CD8-positive, alpha-beta memory T cell (primary cell): ENCODE measurements around the gene PACS1. TPM values are rescaled to one million over a fixed set of nuclear protein-coding genes. Genes with fewer than 3 reads are reported as not detected.

Experiments used
- CTCF ChIA-PET: fragments of 350-600 bp; sonication (Branson Sonifier 250); formaldehyde crosslinking; loops from one replicate; lab custom pipeline; 2021; ENCODE audit warnings: antibody characterized with exemption; lab: Charles Lee
- POLR2A ChIA-PET: fragments of 350-600 bp; sonication (Branson Sonifier 250); formaldehyde crosslinking; loops from one replicate; lab custom pipeline; 2021; ENCODE audit warnings: antibody characterized with exemption; lab: Charles Lee
- DNase-seq, 5 donors: peaks; one replicate each; pipeline versions ENCODE4 v3.0.0 to v3.0.0-alpha.2; 2020 to 2022; ENCODE audit warnings: mixed read lengths in 1 of 5
- H3K27ac ChIP-seq: one replicate; pipeline ENCODE4 v1.7.0; 2013; ENCODE audit warnings: low read depth, mild to moderate bottlenecking, low read length, moderate library complexity
- H3K27me3 ChIP-seq: 2 replicates; pipeline ENCODE4 v1.7.0; 2013; ENCODE audit warnings: low read length, mild to moderate bottlenecking; ENCODE audit not compliant: insufficient read depth, poor library complexity, severe bottlenecking
- H3K36me3 ChIP-seq: 2 replicates; pipeline ENCODE4 v1.7.0; 2013; ENCODE audit warnings: mild to moderate bottlenecking, low read length, moderate library complexity; ENCODE audit not compliant: insufficient read depth
- H3K4me1 ChIP-seq: 2 replicates; pipeline ENCODE4 v1.7.0; 2013; ENCODE audit warnings: mild to moderate bottlenecking, low read length, moderate library complexity; ENCODE audit not compliant: insufficient read depth
- H3K4me3 ChIP-seq: 2 replicates; pipeline ENCODE4 v1.7.0; 2013; ENCODE audit warnings: mild to moderate bottlenecking, low read length
- H3K9me3 ChIP-seq: 2 replicates; pipeline ENCODE4 v1.7.0; 2013; ENCODE audit warnings: mild to moderate bottlenecking, low read length
- H3K27ac Mint-ChIP-seq, 8 donors: one replicate each; pipeline ENCODE4 v1.8.0; 2020 to 2021; ENCODE audit warnings: mixed read lengths in 8 of 8, mild to moderate bottlenecking in 6 of 8, inconsistent platforms in 3 of 8, moderate library complexity in 3 of 8
- H3K27me3 Mint-ChIP-seq, 2 donors: one replicate each; pipeline ENCODE4 v1.8.0; 2020 to 2021; ENCODE audit warnings: mixed read lengths in 2 of 2, mild to moderate bottlenecking in 1 of 2, moderate library complexity in 1 of 2
- H3K36me3 Mint-ChIP-seq, 3 donors: one replicate each; pipeline ENCODE4 v1.8.0; 2020 to 2021; ENCODE audit warnings: mixed read lengths in 3 of 3, inconsistent platforms in 1 of 3, mild to moderate bottlenecking in 1 of 3
- H3K4me1 Mint-ChIP-seq, 3 donors: one replicate each; pipeline ENCODE4 v1.8.0; 2020 to 2021; ENCODE audit warnings: mixed read lengths in 3 of 3, inconsistent platforms in 1 of 3, mild to moderate bottlenecking in 1 of 3
- H3K4me3 Mint-ChIP-seq, 7 donors: one replicate each; pipeline ENCODE4 v1.8.0; 2020 to 2021; ENCODE audit warnings: mixed read lengths in 7 of 7, mild to moderate bottlenecking in 6 of 7, moderate library complexity in 4 of 7, inconsistent platforms in 2 of 7
- H3K9me3 Mint-ChIP-seq, 5 donors: one replicate each; pipeline ENCODE4 v1.8.0; 2020 to 2022; ENCODE audit warnings: mixed read lengths in 5 of 5, mild to moderate bottlenecking in 3 of 5, moderate library complexity in 2 of 5, inconsistent platforms in 1 of 5
- polyA plus RNA-seq: library from polyadenylated mRNA; unstranded; fragments of 300-500 nt; fragmentation: Illumina TruSeq; gene quantifications from one replicate; pipeline ENCODE4 v1.2.3, GENCODE V29; 2021
- total RNA-seq, 2 experiments: library from RNA; stranded (reverse); gene quantifications; one replicate each; pipeline ENCODE4 v1.2.3, GENCODE V29; 2021

The PACS1 gene
- total and polyA plus RNA-seq, 3 experiments from 2014 or later: 73.3 to 86.1 (median 77.4) TPM

DNA sequence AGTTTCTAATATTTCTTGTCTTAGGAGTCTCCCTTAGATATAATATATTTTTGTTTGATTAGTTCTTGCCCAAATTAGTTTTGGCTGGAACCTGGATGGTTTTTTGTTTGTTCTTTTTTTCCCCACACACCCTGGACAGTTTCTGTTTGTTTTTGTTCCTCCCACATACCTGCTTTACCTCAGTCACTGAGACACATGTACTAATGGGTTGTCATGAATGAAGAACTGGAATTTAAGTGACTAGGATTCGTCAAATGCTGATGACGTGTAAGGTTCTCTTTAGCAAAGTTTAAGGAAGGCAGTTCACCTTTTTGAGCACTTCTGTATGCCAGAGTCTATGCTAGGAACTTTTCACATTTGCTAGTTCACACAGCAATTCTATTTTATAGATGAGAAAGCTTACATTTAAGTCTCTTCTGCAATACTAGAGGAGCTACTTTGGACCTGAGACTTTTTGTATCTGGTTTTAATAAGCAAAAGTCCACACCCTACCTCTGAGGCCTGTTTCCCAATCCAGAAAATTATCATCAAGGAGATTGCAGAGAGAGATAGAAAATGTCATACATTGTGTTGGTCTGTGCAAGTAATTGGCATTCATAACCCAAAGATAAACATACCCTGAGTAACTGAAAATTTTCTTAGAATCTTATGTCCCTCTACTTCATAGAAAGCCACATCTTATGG, 111.7 kb downstream of the PACS1 start:
- Histone ChIP-seq H3K9me3 (no peaks in the 10 kb centered on the region), H3K27ac (no peak overlapping the region), H3K27me3 (no peaks in the 10 kb centered on the region), H3K4me3 (no peak overlapping the region), H3K36me3 (no peaks in the 10 kb centered on the region), H3K4me1 (peaks cover 13% of the 10 kb centered on the region)
- no peak for DNase-seq
- Mint-ChIP-seq H3K4me1 (peaks cover 47 to 83% (median 54%) of the 10 kb centered on the region in 3 donors), H3K27me3 (peaks cover 0 to 1% of the 10 kb centered on the region in 2 donors), H3K36me3 (peaks cover 0 to 28% (median 4%) of the 10 kb centered on the region in 3 donors), H3K4me3 (no peak overlapping the region), H3K27ac (peak overlapping the region in 4 of 8 donors; percentile 10 to 64 (median 32)), H3K9me3 (no peaks in the 10 kb centered on the region)
- ChIA-PET CTCF (no interaction called here), POLR2A (no interaction called here)

DNA sequence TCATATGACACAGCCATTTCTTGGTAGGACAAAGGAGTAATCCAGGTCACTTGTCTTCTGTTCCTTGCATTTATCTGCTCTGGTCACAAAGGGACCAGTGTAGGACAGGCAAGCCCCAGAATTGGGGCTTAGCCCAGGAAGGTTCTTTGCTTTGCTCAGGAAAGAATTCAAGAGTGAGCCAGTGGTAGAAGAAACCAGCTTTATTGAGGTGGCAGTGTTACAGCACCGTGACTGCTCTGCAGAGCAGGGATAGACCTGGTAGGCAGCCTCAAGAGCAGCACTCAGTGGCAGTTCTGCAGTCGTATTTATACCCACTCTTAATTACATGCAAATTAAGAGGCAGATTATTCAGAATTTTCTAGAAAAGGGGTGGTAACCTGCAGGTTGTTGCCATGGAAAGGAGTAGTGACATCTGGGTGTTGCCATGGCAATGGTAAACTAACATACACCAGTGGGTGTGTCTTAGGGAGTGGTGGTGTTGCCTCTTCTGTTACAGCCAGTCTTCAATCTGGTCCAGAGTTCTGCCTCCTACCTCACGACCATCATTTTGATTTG, 113.5 kb downstream of the PACS1 start:
- peak in 2 of 5 donors; percentile 37 to 39 for DNase-seq
- Mint-ChIP-seq H3K4me1 (peaks cover 53 to 82% (median 70%) of the 10 kb centered on the region in 3 donors), H3K4me3 (no peak overlapping the region), H3K36me3 (peaks cover 2 to 36% (median 4%) of the 10 kb centered on the region in 3 donors), H3K27me3 (no peaks in the 10 kb centered on the region), H3K9me3 (no peaks in the 10 kb centered on the region), H3K27ac (peak overlapping the region in 5 of 8 donors; percentile 29 to 78 (median 62))
- H3K9me3 ChIP-seq: no peaks in the 10 kb centered on the region
- no peak overlapping the region for H3K27ac ChIP-seq
- peaks cover 13% of the 10 kb centered on the region for H3K4me1 ChIP-seq
- ChIA-PET POLR2A (no interaction called here), CTCF (no interaction called here)
- H3K4me3 ChIP-seq: no peak overlapping the region
- H3K27me3 ChIP-seq: no peaks in the 10 kb centered on the region
- H3K36me3 ChIP-seq: no peaks in the 10 kb centered on the region

DNA sequence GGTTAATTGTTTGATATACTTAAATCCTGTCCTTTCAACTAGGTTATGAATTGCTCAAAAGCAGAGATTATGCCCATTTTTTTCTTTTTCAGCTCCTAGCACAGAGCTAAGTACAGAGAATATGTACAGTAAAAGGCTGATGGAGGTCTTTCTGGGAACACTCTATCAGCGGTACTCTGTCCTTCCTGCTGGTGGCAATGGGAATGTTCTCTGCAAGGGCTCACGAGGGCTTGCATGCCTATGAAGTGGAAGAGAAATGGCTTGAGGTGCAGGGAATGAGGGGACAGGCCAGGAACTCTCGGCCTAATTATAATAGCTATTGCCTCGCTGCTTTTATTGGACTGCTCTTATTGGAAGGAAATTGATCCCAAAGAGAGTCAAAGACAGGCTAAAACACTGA, 114.7 kb downstream of the PACS1 start:
- H3K4me1 ChIP-seq: peaks cover 13% of the 10 kb centered on the region
- H3K4me3 ChIP-seq: no peak overlapping the region
- Mint-ChIP-seq H3K27me3 (no peaks in the 10 kb centered on the region), H3K36me3 (peaks cover 4 to 45% (median 4%) of the 10 kb centered on the region in 3 donors), H3K4me1 (peaks cover 51 to 82% (median 70%) of the 10 kb centered on the region in 3 donors), H3K9me3 (no peaks in the 10 kb centered on the region), H3K4me3 (no peak overlapping the region), H3K27ac (peak overlapping the region in 4 of 8 donors; percentile 2 to 72 (median 34))
- H3K36me3 ChIP-seq: no peaks in the 10 kb centered on the region
- POLR2A ChIA-PET: no interaction called here
- no peak overlapping the region for H3K27ac ChIP-seq
- CTCF ChIA-PET: no interaction called here
- DNase-seq: no peak
- no peaks in the 10 kb centered on the region for H3K27me3 ChIP-seq
- no peaks in the 10 kb centered on the region for H3K9me3 ChIP-seq

GRCh38 chr11:66186470-66186869, 116.4 kb downstream of the PACS1 start:
- Mint-ChIP-seq H3K4me1 (peaks cover 55 to 83% (median 79%) of the 10 kb centered on the region in 3 donors), H3K9me3 (no peaks in the 10 kb centered on the region), H3K27ac (peak overlapping the region in 5 of 8 donors; percentile 1 to 83 (median 7)), H3K27me3 (no peaks in the 10 kb centered on the region), H3K36me3 (peaks cover 4 to 58% (median 6%) of the 10 kb centered on the region in 3 donors), H3K4me3 (no peak overlapping the region)
- Histone ChIP-seq H3K4me1 (peaks cover 13% of the 10 kb centered on the region), H3K9me3 (no peaks in the 10 kb centered on the region), H3K36me3 (no peaks in the 10 kb centered on the region), H3K27me3 (no peaks in the 10 kb centered on the region), H3K27ac (no peak overlapping the region), H3K4me3 (no peak overlapping the region)
- CTCF ChIA-PET: no interaction called here
- DNase-seq: no peak
- POLR2A ChIA-PET: no interaction called here

DNA sequence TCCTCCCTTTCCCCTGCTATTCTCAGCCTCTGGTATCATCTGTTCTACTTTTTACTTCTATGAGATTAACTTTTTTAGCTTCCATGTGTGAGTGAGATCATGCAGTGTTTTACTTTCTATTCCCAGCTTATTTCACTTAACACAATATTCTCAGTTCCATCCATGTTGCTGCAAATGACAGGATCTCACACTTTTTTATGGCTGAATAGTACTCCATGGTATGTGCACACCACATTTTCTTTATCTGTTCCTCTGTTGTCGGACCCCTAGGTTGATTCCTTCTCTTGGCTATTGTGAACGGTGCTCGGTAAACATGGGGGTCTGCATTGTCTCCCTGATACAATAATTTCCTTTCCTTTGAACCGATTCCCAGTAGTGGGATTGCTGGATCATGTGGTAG, 117.4 kb downstream of the PACS1 start:
- POLR2A ChIA-PET: no interaction called here
- CTCF ChIA-PET: no interaction called here

DNA sequence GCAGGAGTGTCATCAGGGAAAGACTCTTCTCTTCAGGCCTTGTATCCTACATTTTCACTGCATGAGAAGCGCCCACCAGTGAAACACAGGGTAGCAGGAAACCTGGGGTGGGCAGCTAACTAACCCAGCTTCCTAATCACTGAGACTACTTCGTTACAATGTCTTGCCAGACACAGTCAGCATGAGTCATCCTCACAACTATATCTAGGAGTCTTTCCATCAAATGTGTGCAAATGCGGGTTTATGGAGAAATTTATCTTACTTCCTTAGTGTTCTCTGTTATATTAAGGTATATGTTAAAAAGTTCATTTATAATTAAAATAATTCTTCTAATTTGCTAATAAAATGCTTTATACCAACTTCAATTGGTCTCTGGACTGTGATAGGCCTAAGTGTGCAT, 118.5 kb downstream of the PACS1 start:
- Mint-ChIP-seq H3K4me1 (peaks cover 49 to 74% (median 69%) of the 10 kb centered on the region in 3 donors), H3K36me3 (peaks cover 4 to 73% (median 9%) of the 10 kb centered on the region in 3 donors), H3K27ac (no peak overlapping the region), H3K9me3 (no peaks in the 10 kb centered on the region), H3K4me3 (no peak overlapping the region), H3K27me3 (no peaks in the 10 kb centered on the region)
- CTCF ChIA-PET: no interaction called here
- Histone ChIP-seq H3K4me3 (no peak overlapping the region), H3K27ac (no peak overlapping the region), H3K4me1 (peaks cover 9% of the 10 kb centered on the region), H3K27me3 (no peaks in the 10 kb centered on the region), H3K9me3 (no peaks in the 10 kb centered on the region), H3K36me3 (peaks cover 11% of the 10 kb centered on the region)
- POLR2A ChIA-PET: no interaction called here
- DNase-seq: no peak

More for the DNA sequence above, 117.4 kb downstream of the PACS1 start:
- Histone ChIP-seq H3K36me3 (no peaks in the 10 kb centered on the region), H3K4me1 (peaks cover 13% of the 10 kb centered on the region), H3K4me3 (no peak overlapping the region), H3K9me3 (no peaks in the 10 kb centered on the region), H3K27me3 (no peaks in the 10 kb centered on the region), H3K27ac (no peak overlapping the region)
- DNase-seq: no peak
- H3K27me3 Mint-ChIP-seq: no peaks in the 10 kb centered on the region
- H3K4me3 Mint-ChIP-seq: no peak overlapping the region
- H3K27ac Mint-ChIP-seq: peak overlapping the region in 3 of 8 donors; percentile 10 to 48 (median 11)
- H3K9me3 Mint-ChIP-seq: no peaks in the 10 kb centered on the region
- H3K36me3 Mint-ChIP-seq: peaks cover 4 to 61% (median 6%) of the 10 kb centered on the region in 3 donors
- H3K4me1 Mint-ChIP-seq: peaks cover 53 to 78% (median 72%) of the 10 kb centered on the region in 3 donors

DNA sequence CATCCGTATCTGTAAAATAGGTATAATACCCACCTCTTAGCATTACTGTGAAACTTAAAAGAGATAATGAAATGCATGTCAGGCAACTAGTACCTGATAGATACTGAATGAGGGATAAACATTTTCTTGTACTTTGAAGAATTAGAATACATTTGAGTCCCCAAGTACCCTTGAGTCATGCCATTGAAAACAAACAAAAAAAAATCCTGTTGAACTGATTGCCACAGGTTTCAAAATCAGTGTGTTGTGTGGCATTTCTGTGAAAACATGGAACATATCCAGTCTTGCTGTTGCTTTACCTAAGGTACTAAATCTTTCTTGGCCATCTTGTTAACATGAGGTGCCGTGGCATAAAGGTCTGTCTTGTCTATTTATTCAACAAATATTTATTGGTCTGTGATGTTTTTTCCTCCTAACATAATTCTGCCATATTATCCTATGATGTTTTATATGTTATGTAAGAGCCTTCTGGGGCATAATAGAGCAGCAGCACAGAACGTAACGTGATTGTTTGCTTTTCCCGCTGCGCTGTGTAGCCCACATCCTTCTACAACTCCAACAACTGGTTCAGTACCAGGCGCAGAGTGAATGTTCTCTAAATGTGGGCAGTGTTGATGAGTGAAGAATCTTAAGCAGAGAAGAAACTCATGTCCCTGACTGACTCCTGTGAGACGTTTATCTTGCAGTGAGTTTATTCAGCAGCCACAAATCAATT, 119.1 kb downstream of the PACS1 start:
- CTCF ChIA-PET: no interaction called here

GRCh38 chr11:66190786-66191185, 120.7 kb downstream of the PACS1 start:
- Histone ChIP-seq H3K27me3 (no peaks in the 10 kb centered on the region), H3K4me1 (no peaks in the 10 kb centered on the region), H3K9me3 (no peaks in the 10 kb centered on the region), H3K4me3 (no peak overlapping the region), H3K36me3 (peaks cover 24% of the 10 kb centered on the region), H3K27ac (no peak overlapping the region)
- Mint-ChIP-seq H3K36me3 (peaks cover 4 to 77% (median 12%) of the 10 kb centered on the region in 3 donors), H3K27me3 (no peaks in the 10 kb centered on the region), H3K4me3 (no peak overlapping the region), H3K27ac (peak overlapping the region in 2 of 8 donors; percentile 55 to 69), H3K4me1 (peaks cover 33 to 53% (median 49%) of the 10 kb centered on the region in 3 donors), H3K9me3 (no peaks in the 10 kb centered on the region)
- CTCF ChIA-PET: no interaction called here
- POLR2A ChIA-PET: no interaction called here
- DNase-seq: no peak

More for the DNA sequence above, 119.1 kb downstream of the PACS1 start:
- H3K27ac Mint-ChIP-seq: peak overlapping the region in 1 of 8 donors; percentile 54
- Histone ChIP-seq H3K9me3 (no peaks in the 10 kb centered on the region), H3K27me3 (no peaks in the 10 kb centered on the region), H3K4me3 (no peak overlapping the region), H3K4me1 (peaks cover 3% of the 10 kb centered on the region), H3K36me3 (peaks cover 14% of the 10 kb centered on the region), H3K27ac (no peak overlapping the region)
- no peak for DNase-seq
- no peak overlapping the region for H3K4me3 Mint-ChIP-seq
- no peaks in the 10 kb centered on the region for H3K9me3 Mint-ChIP-seq
- peaks cover 44 to 69% (median 63%) of the 10 kb centered on the region in 3 donors for H3K4me1 Mint-ChIP-seq
- POLR2A ChIA-PET: no interaction called here
- peaks cover 4 to 78% (median 11%) of the 10 kb centered on the region in 3 donors for H3K36me3 Mint-ChIP-seq
- H3K27me3 Mint-ChIP-seq: no peaks in the 10 kb centered on the region
